IMR-90 (cell line): Measurements from ENCODE around the gene THOC6. TPM values are rescaled to one million over a fixed set of nuclear protein-coding genes. Genes with fewer than 3 reads are reported as not detected.

Source experiments
- ATAC-seq: fragments of 200-7000 bp; cut with Tn5 transposase; 2 replicates; pipeline ENCODE4 v1.9.1; 2020; ENCODE audit warnings: low read depth, mild to moderate bottlenecking, moderate library complexity
- BruUV-seq: library from RNA; stranded (reverse); fragments of 400-500 nt; replicated peaks from 2 replicates; lab custom pipeline; 2021; lab: Mats Ljungman, UMichigan
- CTCF ChIA-PET: fragments of 300-600 bp; formaldehyde crosslinking; extraction: SDS; loops from one replicate; lab custom pipeline; 2021; ENCODE audit warnings: antibody characterized with exemption; lab: Yijun Ruan, JAX
- POLR2A ChIA-PET: fragments of 300-600 bp; sonication (Branson Sonifier 250); formaldehyde crosslinking; loops from one replicate; lab custom pipeline; 2022; ENCODE audit warnings: antibody characterized with exemption; ENCODE audit not compliant: unreplicated experiment; lab: Charles Lee
- DNase-seq: peaks from one replicate; pipeline ENCODE4 v3.0.0; 2013
- H2AFZ ChIP-seq: replicated peaks from 2 replicates; pipeline ENCODE3; 2013; ENCODE audit warnings: low read length, mild to moderate bottlenecking; ENCODE audit not compliant: poor library complexity
- H2AK5ac ChIP-seq: 2 replicates; pipeline ENCODE4 v1.6.1; 2013; ENCODE audit warnings: low read depth, low read length, inconsistent platforms
- H2AK9ac ChIP-seq: replicated peaks from 2 replicates; pipeline ENCODE3; 2013; ENCODE audit warnings: mild to moderate bottlenecking, low read depth, low read length, moderate library complexity; ENCODE audit not compliant: poor library complexity
- H2BK120ac ChIP-seq: 2 replicates; pipeline ENCODE4 v1.6.1; 2013; ENCODE audit warnings: low read depth, low read length, inconsistent platforms
- H2BK15ac ChIP-seq: 3 replicates; pipeline ENCODE4 v1.6.1; 2013; ENCODE audit warnings: low read depth, low read length, inconsistent platforms
- H2BK20ac ChIP-seq: 2 replicates; pipeline ENCODE4 v1.6.1; 2013; ENCODE audit warnings: low read depth, mild to moderate bottlenecking, inconsistent platforms, low read length, moderate library complexity
- H2BK5ac ChIP-seq: 2 replicates; pipeline ENCODE4 v1.6.1; 2013; ENCODE audit warnings: mild to moderate bottlenecking, low read depth, low read length, inconsistent platforms; ENCODE audit not compliant: poor library complexity, severe bottlenecking
- H3K14ac ChIP-seq: replicated peaks from 2 replicates; pipeline ENCODE4 v1.6.1; 2013; ENCODE audit warnings: low read depth, low read length, inconsistent platforms
- H3K18ac ChIP-seq: 2 replicates; pipeline ENCODE4 v1.6.1; 2013; ENCODE audit warnings: low read depth, low read length, control low read depth
- H3K23ac ChIP-seq: 2 replicates; pipeline ENCODE4 v1.6.1; 2013; ENCODE audit warnings: low read depth, low read length, inconsistent platforms
- H3K27ac ChIP-seq: 2 replicates; pipeline ENCODE4 v1.5.1; 2013; ENCODE audit warnings: mild to moderate bottlenecking, control low read depth, low read length; ENCODE audit not compliant: insufficient read depth
- H3K27me3 ChIP-seq: 2 replicates; pipeline ENCODE4 v1.6.1; 2013; ENCODE audit warnings: low read length; ENCODE audit not compliant: control insufficient read depth, insufficient read depth
- H3K36me3 ChIP-seq: 2 replicates; pipeline ENCODE4 v1.6.1; 2013; ENCODE audit warnings: low read length, mixed read lengths; ENCODE audit not compliant: control insufficient read depth, insufficient read depth
- H3K4ac ChIP-seq: 2 replicates; pipeline ENCODE4 v1.6.1; 2013; ENCODE audit warnings: low read depth, low read length, inconsistent platforms
- H3K4me1 ChIP-seq: 2 replicates; pipeline ENCODE4 v1.6.1; 2013; ENCODE audit warnings: low read length, mixed read lengths; ENCODE audit not compliant: control insufficient read depth, insufficient read depth
- H3K4me2 ChIP-seq: 2 replicates; pipeline ENCODE4 v1.6.1; 2013; ENCODE audit warnings: low read depth, mild to moderate bottlenecking, control low read depth, low read length, moderate library complexity
- H3K4me3 ChIP-seq: 2 replicates; pipeline ENCODE4 v1.5.1; 2013; ENCODE audit warnings: low read depth, mild to moderate bottlenecking, control low read depth, low read length, moderate library complexity; ENCODE audit not compliant: insufficient read depth
- H3K56ac ChIP-seq: 2 replicates; pipeline ENCODE4 v1.6.1; 2013; ENCODE audit warnings: low read length, inconsistent platforms; ENCODE audit not compliant: insufficient read depth; ENCODE audit errors: extremely low read depth
- H3K79me1 ChIP-seq, 2 experiments: 2 replicates each; pipeline ENCODE4 v1.6.1; 2013; ENCODE audit warnings: low read length in 2 of 2, inconsistent platforms in 1 of 2, low read depth in 1 of 2
- H3K9ac ChIP-seq: 2 replicates; pipeline ENCODE4 v1.6.1; 2013; ENCODE audit warnings: low read depth, low read length, control low read depth
- H3K9me1 ChIP-seq: 2 replicates; pipeline ENCODE4 v1.6.1; 2013; ENCODE audit warnings: low read length, inconsistent platforms; ENCODE audit not compliant: insufficient read depth
- H3K9me3 ChIP-seq: 2 replicates; pipeline ENCODE4 v1.6.1; 2013; ENCODE audit warnings: low read length; ENCODE audit not compliant: control insufficient read depth, insufficient read depth
- H4K20me1 ChIP-seq: 2 replicates; pipeline ENCODE4 v1.6.1; 2013; ENCODE audit warnings: low read length, inconsistent platforms; ENCODE audit not compliant: insufficient read depth
- H4K5ac ChIP-seq: 2 replicates; pipeline ENCODE4 v1.6.1; 2013; ENCODE audit warnings: mild to moderate bottlenecking, low read depth, low read length, control low read depth
- H4K8ac ChIP-seq, 2 experiments: 2 replicates each; pipeline ENCODE4 v1.6.1; 2013; ENCODE audit warnings: low read depth in 2 of 2, low read length in 2 of 2, control low read depth in 1 of 2, inconsistent platforms in 1 of 2
- H4K91ac ChIP-seq: 2 replicates; pipeline ENCODE4 v1.6.1; 2013; ENCODE audit warnings: low read depth, low read length, inconsistent platforms; ENCODE audit not compliant: insufficient read depth
- MAZ ChIP-seq: IDR thresholded peaks from 2 replicates; pipeline ENCODE4 v1.6.1; 2012; ENCODE audit warnings: low read depth, mild to moderate bottlenecking, low read length, improper control_type of control experiment, moderate library complexity, borderline replicate concordance
- RAD21 ChIP-seq: IDR thresholded peaks from 2 replicates; pipeline ENCODE4 v1.6.1; 2012; ENCODE audit warnings: low read length, improper control_type of control experiment
- RFX5 ChIP-seq: IDR thresholded peaks from 2 replicates; pipeline ENCODE4 v1.8.0; 2012; ENCODE audit warnings: low read depth, mild to moderate bottlenecking, low read length, moderate library complexity
- WGBS, 2 experiments: methylation state at CpG; one replicate each; pipeline versions ENCODE4 v1.1.5 to v1.1.7; 2013; ENCODE audit warnings: missing lambda C conversion rate in 2 of 2; ENCODE audit not compliant: insufficient read length in 1 of 2; ENCODE audit errors: extremely low coverage in 2 of 2; 5-methylcytosine and 5-hydroxymethylcytosine counted together
- dilution Hi-C: fragments of 300-500 bp; cut with HindIII; formaldehyde crosslinking; loops from one replicate; pipeline ENCODE4 v1.14.3; 2018; ENCODE audit warnings: low sequenced_read_pairs; ENCODE audit not compliant: unreplicated experiment
- in situ Hi-C: fragments of 300-500 bp; cut with MboI; formaldehyde crosslinking; loops from 3 replicates; pipeline ENCODE4 v1.14.3; 2019; ENCODE audit warnings: low sequenced_read_pairs, inconsistent platforms, mixed read lengths
- intact Hi-C: fragments of 100-400 bp; cut with micrococcal nuclease; formaldehyde crosslinking; loops from 2 replicates; pipeline ENCODE4 v1.10.0; 2022
- polyA plus RNA-seq, 3 experiments: library from polyadenylated mRNA; depleted of rRNA; stranded (reverse); fragments of >200 nt; gene quantifications; 2 replicates each; pipeline ENCODE4 v1.2.3, GENCODE V29; 2012; ENCODE audit warnings: low replicate concordance in 1 of 3
- total RNA-seq: library from RNA; depleted of rRNA; stranded (reverse); fragments of >200 nt; gene quantifications from 2 replicates; pipeline ENCODE4 v1.2.3, GENCODE V29; 2012

THOC6 gene
- total and polyA plus RNA-seq, 2 of the 4 experiments (the other 2 are of a cell fraction) = 16.8 to 23.1 TPM

GRCh38 chr16:2985893-2986355, 37.9 kb upstream of the THOC6 start:
- ATAC-seq = no peak
- Histone ChIP-seq H3K27ac (no peak overlapping the region), H3K9ac (no peak overlapping the region), H3K9me3 (no peaks in the 10 kb centered on the region), H3K4me3 (no peak overlapping the region), H4K20me1 (no peaks in the 10 kb centered on the region), H3K14ac (no peak overlapping the region), H3K4me1 (peaks cover 3% of the 10 kb centered on the region), H4K8ac (no peak overlapping the region), H3K9me1 (0 out of 2 replicates have a peak, but pooled peaks cover 4% of the 10 kb centered on the region), H2BK120ac (no peak overlapping the region), H3K18ac (no peak overlapping the region), H2BK5ac (no peak overlapping the region), H3K23ac (no peak overlapping the region), H4K5ac (no peak overlapping the region), H2AFZ (no peak overlapping the region), H2AK5ac (no peak overlapping the region), H3K27me3 (peaks cover 21% of the 10 kb centered on the region), H3K56ac (no peak overlapping the region), H2AK9ac (no peak overlapping the region), H2BK20ac (no peak overlapping the region), H2BK15ac (no peak overlapping the region), H3K79me1 (peaks cover 0 to 2% of the 10 kb centered on the region in 2 experiments; a peak in 1 of 4 replicates), H4K91ac (no peak overlapping the region), H3K36me3 (no peaks in the 10 kb centered on the region), H3K4me2 (no peak overlapping the region), H3K4ac (no peak overlapping the region)
- no TSS peak for BruUV-seq
- TF ChIP-seq MAZ = no peak
- TF ChIP-seq RAD21 = no peak
- TF ChIP-seq RFX5 = no peak
- no peak for DNase-seq
- ChIA-PET POLR2A (no interaction called here), CTCF (interaction anchor here (0.7 kb wide), 1 partner anchor 1324 kb away, joined by 3 read pairs; no protein-coding TSS in a partner anchor)
- intact Hi-C loops (no loop called here), in situ Hi-C loops (no loop called here), dilution Hi-C loops (no loop called here)
- whole genome bisulfite sequencing, 2 experiments = 70% methylated on average over 8 of the region's 15 CpGs; no CpG with 5 or more reads in 1 of the 2 experiments
